Stimulated activated naive B cell treated with anti-CD40 and anti-IgM and Interleukin-4, amounts not matched to agents 10 μg/mL and 1 μg/mL and 100 μg/mL, for 72 hours (primary cell): ENCODE measurements around the gene TMSB4X.

Experiments
- ATAC-seq, 2 donors: fragments of 150-1000 bp; cut with Tn5 transposase; replicated peaks; 2 replicates each; pipeline ENCODE4 v1.10.0; 2021; ENCODE audit warnings: moderate library complexity in 1 of 2
- DNase-seq: peaks from one replicate; pipeline ENCODE4 v3.0.0; 2021
- H3K27ac Mint-ChIP-seq: one replicate; pipeline ENCODE4 v1.8.0; 2022; ENCODE audit warnings: mild to moderate bottlenecking, mixed read lengths
- H3K27me3 Mint-ChIP-seq, 2 donors: one replicate each; pipeline ENCODE4 v1.8.0; 2022; ENCODE audit warnings: mixed read lengths in 2 of 2
- H3K36me3 Mint-ChIP-seq, 2 donors: one replicate each; pipeline ENCODE4 v1.8.0; 2022; ENCODE audit warnings: mixed read lengths in 2 of 2, mild to moderate bottlenecking in 1 of 2
- H3K4me1 Mint-ChIP-seq, 2 donors: one replicate each; pipeline ENCODE4 v1.8.0; 2022; ENCODE audit warnings: mixed read lengths in 2 of 2, mild to moderate bottlenecking in 1 of 2
- H3K4me3 Mint-ChIP-seq, 2 donors: one replicate each; pipeline ENCODE4 v1.8.0; 2022; ENCODE audit warnings: mild to moderate bottlenecking in 2 of 2, mixed read lengths in 2 of 2, moderate library complexity in 1 of 2
- H3K9me3 Mint-ChIP-seq, 2 donors: one replicate each; pipeline ENCODE4 v1.8.0; 2022; ENCODE audit warnings: mixed read lengths in 2 of 2, mild to moderate bottlenecking in 1 of 2

Gene TMSB4X

DNA sequence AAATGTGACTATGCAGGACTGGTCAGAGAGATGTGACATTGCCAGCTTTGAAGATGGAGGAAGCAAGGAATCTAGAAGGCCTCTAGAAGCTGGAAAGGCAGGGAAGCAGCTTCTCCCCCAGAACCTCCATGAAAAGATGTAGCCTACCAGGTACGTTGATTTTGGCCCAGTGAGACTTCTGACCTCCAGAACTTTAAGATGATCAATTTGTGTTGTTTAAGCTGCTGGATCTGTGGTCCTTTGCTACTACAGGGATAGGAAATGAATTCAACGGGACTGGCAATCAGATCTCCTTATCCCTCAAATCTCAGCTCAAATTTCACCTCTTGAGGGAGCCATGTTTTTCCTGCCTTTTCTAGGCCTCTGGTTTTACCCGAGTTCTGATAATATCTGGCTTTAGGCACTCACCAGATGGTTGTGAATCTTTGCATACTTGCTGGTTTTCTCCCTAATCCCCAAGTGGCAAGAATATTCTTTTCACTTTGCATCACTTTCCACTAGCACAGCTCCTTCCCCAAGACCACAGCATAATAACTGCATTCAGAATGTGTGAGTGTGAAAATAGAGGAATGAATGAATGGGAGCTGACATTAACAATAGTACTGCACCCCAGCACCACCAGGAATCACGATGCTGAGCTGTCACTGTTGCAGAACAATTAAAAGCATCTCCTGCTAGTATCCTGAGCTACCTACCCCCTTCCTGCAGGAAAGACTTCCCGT lies 25.5 kb upstream of the TMSB4X start:
- H3K9me3 Mint-ChIP-seq = peaks cover 0 to 2% of the 10 kb centered on the region in 2 donors
- ATAC-seq (peak; percentile 12 to 22), DNase-seq (no peak)
- peak overlapping the region; percentile 67 to 70 for H3K4me3 Mint-ChIP-seq
- H3K27me3 Mint-ChIP-seq = peaks cover 0 to 12% of the 10 kb centered on the region in 2 donors
- H3K27ac Mint-ChIP-seq = peak overlapping the region; percentile 79
- H3K36me3 Mint-ChIP-seq = no peaks in the 10 kb centered on the region
- H3K4me1 Mint-ChIP-seq = peaks cover 50 to 72% of the 10 kb centered on the region in 2 donors

- ATAC-seq = peak; percentile 74 to 75
- Mint-ChIP-seq H3K27me3 (peaks cover 0 to 6% of the 10 kb centered on the region in 2 donors), H3K4me3 (peak overlapping the region; percentile 67 to 70), H3K9me3 (peaks cover 0 to 2% of the 10 kb centered on the region in 2 donors), H3K36me3 (peaks cover 0 to 2% of the 10 kb centered on the region in 2 donors), H3K4me1 (peaks cover 57 to 80% of the 10 kb centered on the region in 2 donors), H3K27ac (peak overlapping the region; percentile 79)
- peak; percentile 86 for DNase-seq
These were observed 24.8 kb upstream of the TMSB4X start for GRCh38 chrX:12949927-12950656.

DNA sequence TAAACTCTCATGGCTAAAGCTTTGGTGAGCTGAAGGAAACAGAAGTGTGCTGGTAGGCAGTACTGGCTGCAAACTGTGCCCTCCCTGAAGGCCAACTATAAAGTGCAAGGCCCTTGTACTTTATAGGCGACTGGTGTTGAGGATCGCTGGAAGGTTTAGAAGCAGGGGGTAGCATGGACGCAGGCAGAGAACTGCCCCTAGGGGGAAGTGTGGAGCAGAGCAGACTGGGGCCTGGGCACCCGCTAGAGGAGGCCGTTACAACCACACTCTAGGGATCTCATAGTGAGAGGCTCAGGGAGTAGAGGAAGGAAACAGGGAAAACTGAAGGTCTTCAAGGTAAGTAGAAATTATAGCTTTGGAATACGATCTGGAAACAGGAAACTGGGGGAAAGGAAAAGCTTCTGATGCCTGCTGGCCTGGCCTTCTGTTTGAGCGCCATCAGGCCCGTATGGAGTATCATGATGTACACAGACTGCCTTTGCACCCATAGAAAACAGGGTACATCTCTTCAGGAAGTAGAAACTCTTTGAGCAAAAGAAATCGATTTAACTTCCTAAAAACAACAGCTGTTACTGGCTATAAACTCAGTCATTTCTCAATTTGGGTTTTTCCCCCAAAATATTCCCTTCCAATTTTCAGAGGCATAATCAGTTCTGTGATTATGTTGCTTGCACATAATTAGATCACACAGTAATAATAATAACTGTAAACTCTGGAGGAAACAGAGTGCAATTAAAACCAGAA lies 23.9 kb upstream of the TMSB4X start:
- Mint-ChIP-seq H3K36me3 (peaks cover 0 to 4% of the 10 kb centered on the region in 2 donors), H3K9me3 (peaks cover 0 to 2% of the 10 kb centered on the region in 2 donors), H3K4me1 (peaks cover 62 to 88% of the 10 kb centered on the region in 2 donors), H3K4me3 (peak overlapping the region; percentile 67 to 70), H3K27me3 (peaks cover 0 to 3% of the 10 kb centered on the region in 2 donors), H3K27ac (peak overlapping the region; percentile 79)
- DNase-seq (peak; percentile 53), ATAC-seq (peak; percentile 49 to 59)

- Mint-ChIP-seq H3K4me1 (peaks cover 64 to 88% of the 10 kb centered on the region in 2 donors), H3K9me3 (peaks cover 0 to 2% of the 10 kb centered on the region in 2 donors), H3K27me3 (no peaks in the 10 kb centered on the region), H3K36me3 (peaks cover 0 to 4% of the 10 kb centered on the region in 2 donors), H3K4me3 (peak overlapping the region; percentile 14 to 58), H3K27ac (peak overlapping the region; percentile 79)
- DNase-seq (no peak), ATAC-seq (no peak)
These were observed 23.3 kb upstream of the TMSB4X start for GRCh38 chrX:12951595-12951975.

DNA sequence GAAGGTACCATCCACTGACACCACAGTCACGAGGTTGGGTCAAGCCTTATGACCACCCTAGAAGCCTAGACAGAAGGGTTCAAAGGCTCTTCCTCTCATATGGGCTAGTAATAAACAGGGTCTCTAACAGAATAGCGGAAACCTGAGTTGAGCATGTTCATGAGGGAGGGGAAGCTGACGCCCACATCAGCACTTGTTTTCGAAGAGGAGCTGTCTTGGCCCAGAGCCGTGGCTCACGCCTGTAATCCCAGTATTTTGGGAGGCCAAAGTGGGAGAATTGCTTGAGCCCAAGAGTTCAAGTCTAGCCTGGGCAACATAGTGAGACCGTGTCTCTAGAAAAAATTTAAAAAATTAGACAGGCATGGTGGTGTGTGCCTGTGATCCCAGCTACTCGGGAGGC lies 21.5 kb upstream of the TMSB4X start:
- ATAC-seq (no peak), DNase-seq (no peak)
- H3K4me1 Mint-ChIP-seq = peaks cover 68 to 82% of the 10 kb centered on the region in 2 donors
- no peaks in the 10 kb centered on the region for H3K27me3 Mint-ChIP-seq
- H3K9me3 Mint-ChIP-seq = peaks cover 0 to 2% of the 10 kb centered on the region in 2 donors
- no peak overlapping the region for H3K4me3 Mint-ChIP-seq
- H3K27ac Mint-ChIP-seq = peak overlapping the region; percentile 47
- peaks cover 0 to 4% of the 10 kb centered on the region in 2 donors for H3K36me3 Mint-ChIP-seq

- ATAC-seq = no peak
- Mint-ChIP-seq H3K27ac (peak overlapping the region; percentile 96), H3K4me1 (peaks cover 59 to 77% of the 10 kb centered on the region in 2 donors), H3K4me3 (peak overlapping the region; percentile 77 to 79), H3K27me3 (no peaks in the 10 kb centered on the region), H3K36me3 (peaks cover 0 to 4% of the 10 kb centered on the region in 2 donors), H3K9me3 (peaks cover 0 to 2% of the 10 kb centered on the region in 2 donors)
- DNase-seq = no peak
These were observed 20.5 kb upstream of the TMSB4X start for GRCh38 chrX:12954376-12954775.

DNA sequence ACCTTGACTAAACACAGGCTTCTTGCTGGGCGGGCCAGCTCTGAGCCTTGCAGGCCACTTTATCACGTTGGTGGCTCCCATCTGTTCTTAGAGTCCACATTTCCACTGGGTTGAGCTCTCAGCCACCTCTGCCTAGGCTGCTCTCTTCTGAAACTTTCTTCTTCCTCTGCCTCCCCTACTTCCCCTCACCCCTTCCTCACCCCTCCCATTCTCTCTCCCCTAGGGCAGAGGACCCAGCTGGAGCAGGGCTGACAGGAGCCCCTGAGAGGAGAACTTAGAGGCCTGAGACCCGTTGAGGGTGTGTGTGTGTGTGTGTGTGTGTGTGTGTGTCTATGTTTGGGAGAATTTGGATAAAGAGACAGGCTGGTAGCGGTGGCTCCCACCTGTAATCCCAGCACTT lies 19.9 kb upstream of the TMSB4X start:
- peaks cover 0 to 4% of the 10 kb centered on the region in 2 donors for H3K36me3 Mint-ChIP-seq
- H3K4me1 Mint-ChIP-seq = peaks cover 56 to 76% of the 10 kb centered on the region in 2 donors
- H3K9me3 Mint-ChIP-seq = peaks cover 0 to 3% of the 10 kb centered on the region in 2 donors
- no peaks in the 10 kb centered on the region for H3K27me3 Mint-ChIP-seq
- ATAC-seq (no peak), DNase-seq (no peak)
- H3K4me3 Mint-ChIP-seq = peak overlapping the region; percentile 77 to 79
- H3K27ac Mint-ChIP-seq = peak overlapping the region; percentile 96

DNA sequence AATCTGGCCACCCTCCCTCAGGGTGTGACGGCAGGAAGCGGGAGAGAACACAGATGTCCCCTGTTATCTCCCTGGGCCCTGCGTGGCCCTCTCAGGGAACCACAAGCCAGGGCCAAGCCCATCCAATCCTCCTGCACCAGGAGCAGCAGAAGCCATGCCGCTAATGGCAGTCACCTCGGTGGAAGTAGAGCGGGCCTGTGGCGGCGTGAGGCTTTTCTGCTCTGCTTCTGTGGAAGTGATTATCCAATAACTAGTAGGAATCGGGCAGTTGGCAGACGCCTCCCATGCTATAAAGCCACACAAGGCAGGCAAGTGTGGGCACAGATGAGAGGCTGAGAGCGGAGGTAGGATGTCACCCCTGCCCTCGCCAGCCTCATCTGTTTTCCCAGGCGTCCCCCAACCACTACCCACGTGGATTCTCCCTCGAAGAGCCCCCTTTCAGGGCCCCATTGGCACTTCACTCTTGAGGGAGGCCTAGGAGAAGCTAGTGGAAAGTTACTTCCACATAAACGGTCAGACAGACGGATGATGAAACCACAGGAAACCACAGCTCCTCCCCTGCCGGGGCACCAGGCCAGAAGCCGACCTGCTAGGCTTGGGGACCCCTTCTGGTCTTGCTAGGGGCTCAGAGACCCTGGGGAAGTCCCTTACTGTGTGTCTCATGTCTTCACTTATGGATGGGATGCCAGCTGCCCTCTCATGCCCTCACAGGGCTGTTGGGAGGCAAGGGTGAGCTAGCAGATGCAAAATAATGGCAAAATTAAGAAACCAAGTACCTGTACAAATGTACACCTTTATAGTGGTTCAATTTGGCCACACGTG lies 18.8 kb upstream of the TMSB4X start:
- DNase-seq (peak; percentile 76), ATAC-seq (peak; percentile 62 to 72)
- Mint-ChIP-seq H3K36me3 (peaks cover 0 to 4% of the 10 kb centered on the region in 2 donors), H3K4me3 (peak overlapping the region; percentile 80 to 85), H3K4me1 (peaks cover 48 to 73% of the 10 kb centered on the region in 2 donors), H3K27me3 (no peaks in the 10 kb centered on the region), H3K9me3 (peaks cover 0 to 1% of the 10 kb centered on the region in 2 donors), H3K27ac (peak overlapping the region; percentile 98)

GRCh38 chrX:12956704-12957534 lies 18.0 kb upstream of the TMSB4X start:
- Mint-ChIP-seq H3K36me3 (peaks cover 0 to 7% of the 10 kb centered on the region in 2 donors), H3K4me1 (peaks cover 49 to 73% of the 10 kb centered on the region in 2 donors), H3K4me3 (peak overlapping the region; percentile 80 to 85), H3K27ac (peak overlapping the region; percentile 98), H3K9me3 (peaks cover 0 to 1% of the 10 kb centered on the region in 2 donors), H3K27me3 (peaks cover 0 to 4% of the 10 kb centered on the region in 2 donors)
- DNase-seq (peak; percentile 74), ATAC-seq (peak; percentile 79 to 83)

DNA sequence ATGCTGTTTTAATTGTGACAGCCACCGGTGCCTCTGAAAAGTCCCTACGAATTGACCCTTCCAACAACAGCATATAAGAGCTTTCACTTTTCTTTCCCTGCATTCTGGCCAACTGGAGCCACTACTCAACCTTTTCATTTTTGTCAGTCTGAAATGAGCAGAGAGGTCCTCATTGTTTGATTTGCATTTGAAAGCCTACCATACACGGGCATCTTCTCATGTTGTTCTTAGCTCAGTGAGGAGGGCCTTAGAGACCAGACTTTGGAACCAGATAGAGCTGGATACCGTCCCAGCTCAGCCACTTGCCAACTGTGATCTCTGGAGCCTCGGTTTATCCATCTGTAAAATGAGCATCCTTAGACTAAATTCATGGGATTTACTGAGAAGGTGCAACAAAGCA lies 16.9 kb upstream of the TMSB4X start:
- ATAC-seq = no peak

GRCh38 chrX:12958461-12958860 lies 16.4 kb upstream of the TMSB4X start:
- DNase-seq (no peak), ATAC-seq (no peak)
- Mint-ChIP-seq H3K27me3 (peaks cover 0 to 4% of the 10 kb centered on the region in 2 donors), H3K9me3 (peaks cover 0 to 1% of the 10 kb centered on the region in 2 donors), H3K4me1 (peaks cover 51 to 74% of the 10 kb centered on the region in 2 donors), H3K4me3 (no peak overlapping the region), H3K36me3 (peaks cover 0 to 7% of the 10 kb centered on the region in 2 donors), H3K27ac (peak overlapping the region; percentile 95)

More for the DNA sequence above, 16.9 kb upstream of the TMSB4X start:
- Mint-ChIP-seq H3K4me3 (peak overlapping the region; percentile 68 to 82), H3K27ac (peak overlapping the region; percentile 95), H3K27me3 (peaks cover 0 to 4% of the 10 kb centered on the region in 2 donors), H3K36me3 (peaks cover 0 to 7% of the 10 kb centered on the region in 2 donors), H3K9me3 (peaks cover 0 to 1% of the 10 kb centered on the region in 2 donors), H3K4me1 (peaks cover 51 to 74% of the 10 kb centered on the region in 2 donors)
- no peak for DNase-seq

GRCh38 chrX:12961196-12961718 lies 13.7 kb upstream of the TMSB4X start:
- Mint-ChIP-seq H3K27ac (peak overlapping the region; percentile 1), H3K9me3 (peaks cover 0 to 1% of the 10 kb centered on the region in 2 donors), H3K27me3 (peaks cover 0 to 14% of the 10 kb centered on the region in 2 donors), H3K36me3 (peaks cover 0 to 3% of the 10 kb centered on the region in 2 donors), H3K4me3 (no peak overlapping the region), H3K4me1 (peaks cover 33 to 51% of the 10 kb centered on the region in 2 donors)
- DNase-seq = no peak
- no peak for ATAC-seq
